HCT116 (cell line): ENCODE measurements around the gene CREBRF. TPM values are rescaled to one million over a fixed set of nuclear protein-coding genes. Genes with fewer than 3 reads are reported as not detected.
"Not testable (repeated sequence)": the region's sequence is repeated elsewhere in the genome, so short reads cannot be mapped to it uniquely, and the experiment has no call there.

ENCODE experiments used
- ATAC-seq: fragments of 200-7000 bp; cut with Tn5 transposase; 2 replicates; pipeline ENCODE4 v1.9.1; 2020; ENCODE audit warnings: mild to moderate bottlenecking, moderate library complexity
- BruUV-seq: library from RNA; stranded (reverse); fragments of 400-500 nt; replicated peaks from 2 replicates; lab custom pipeline; 2021; lab: Mats Ljungman, UMichigan
- CTCF ChIA-PET: fragments of 300-600 bp; sonication (Branson Sonifier 250); formaldehyde crosslinking; loops from one replicate; lab custom pipeline; 2021; ENCODE audit warnings: antibody characterized with exemption; lab: Charles Lee
- POLR2A ChIA-PET: fragments of 300-600, 350-600 bp; sonication (Branson Sonifier 250); formaldehyde crosslinking; loops from one replicate; lab custom pipeline; 2021; ENCODE audit warnings: antibody characterized with exemption; lab: Charles Lee
- RAD21 ChIA-PET, 2 experiments: fragments of 300-600 bp; sonication (Branson Sonifier 250); formaldehyde crosslinking; loops; one replicate each; lab custom pipeline; 2023; ENCODE audit warnings: low total read pairs in 2 of 2; ENCODE audit not compliant: uncharacterized antibody in 2 of 2, unreplicated experiment in 2 of 2, low non-redundant PET in 1 of 2; lab: Charles Lee
- DNase-seq: peaks from one replicate; pipeline ENCODE4 v3.0.0-alpha.2; 2010; ENCODE audit warnings: low read depth, low spot score
- H2AFZ ChIP-seq: fragments of 200-600 bp; shearing (Covaris generic), sonication (generic); 2 replicates; pipeline ENCODE4 v1.6.1; 2017; ENCODE audit warnings: low read depth, mixed run types, mixed read lengths, antibody characterized with exemption, low read length; ENCODE audit not compliant: poor library complexity, severe bottlenecking
- H3K27ac ChIP-seq: 2 replicates; pipeline ENCODE4 v1.5.1; 2012; ENCODE audit warnings: low read depth, low read length
- H3K27me3 ChIP-seq: fragments of 200-600 bp; sonication (generic); 2 replicates; pipeline ENCODE4 v1.6.1; 2016; ENCODE audit warnings: mixed run types, low read length, mixed read lengths; ENCODE audit not compliant: insufficient read depth
- H3K36me3 ChIP-seq, 2 experiments: fragments of 200-500 bp in 1 of 2; fragments of 200-600 bp in 1 of 2; sonication (Bioruptor generic) in 1 of 2; sonication (generic) in 1 of 2; 2 replicates each; pipeline versions ENCODE4 v1.5.1 to v1.6.1; 2014 to 2016; ENCODE audit warnings: low read length in 2 of 2, inconsistent platforms in 1 of 2, mixed read lengths in 1 of 2, mixed run types in 1 of 2; ENCODE audit not compliant: insufficient read depth in 2 of 2, control insufficient read depth in 1 of 2
- H3K4me1 ChIP-seq, 2 experiments: fragments of 200-600 bp in 1 of 2; sonication (generic) in 1 of 2; 2 replicates each; pipeline versions ENCODE4 v1.5.1 to v1.6.1; 2012 to 2017; ENCODE audit warnings: low read length in 2 of 2, inconsistent platforms in 1 of 2, mild to moderate bottlenecking in 1 of 2, mixed read lengths in 1 of 2, mixed run types in 1 of 2, moderate library complexity in 1 of 2; ENCODE audit not compliant: insufficient read depth in 2 of 2, control insufficient read depth in 1 of 2
- H3K4me2 ChIP-seq: fragments of 200-600 bp; sonication (generic); 2 replicates; pipeline ENCODE4 v1.6.1; 2017; ENCODE audit warnings: mixed run types, low read length, mixed read lengths
- H3K4me3 ChIP-seq, 2 experiments: fragments of 200-600 bp in 1 of 2; sonication (generic) in 1 of 2; replicated peaks in 1 of 2; 2 replicates each; pipeline ENCODE4 v1.5.1; 2011 to 2016; ENCODE audit warnings: low read length in 2 of 2, control low read depth in 1 of 2, low read depth in 1 of 2, mild to moderate bottlenecking in 1 of 2, mixed read lengths in 1 of 2, mixed run types in 1 of 2
- H3K79me2 ChIP-seq: fragments of 200-600 bp; sonication (generic); 2 replicates; pipeline ENCODE4 v1.6.1; 2017; ENCODE audit warnings: mild to moderate bottlenecking, mixed run types, low read length, moderate library complexity, mixed read lengths; ENCODE audit not compliant: insufficient read depth
- H3K9ac ChIP-seq: fragments of 200-600 bp; sonication (generic); 2 replicates; pipeline ENCODE4 v1.6.1; 2016; ENCODE audit warnings: low read length, mixed read lengths
- H3K9me2 ChIP-seq: fragments of 200-600 bp; sonication (generic), shearing (Covaris generic); 2 replicates; pipeline ENCODE4 v1.6.1; 2017; ENCODE audit warnings: mixed run types, mild to moderate bottlenecking, moderate library complexity; ENCODE audit not compliant: insufficient read depth
- H3K9me3 ChIP-seq, 2 experiments: fragments of 200-500 bp in 1 of 2; fragments of 200-600 bp in 1 of 2; sonication (Bioruptor generic) in 1 of 2; sonication (generic) in 1 of 2; 2 replicates each; pipeline ENCODE4 v1.6.1; 2014 to 2017; ENCODE audit warnings: low read length in 2 of 2, mixed read lengths in 2 of 2, inconsistent platforms in 1 of 2, low read depth in 1 of 2, mild to moderate bottlenecking in 1 of 2, mixed run types in 1 of 2, moderate library complexity in 1 of 2; ENCODE audit not compliant: control insufficient read depth in 1 of 2, insufficient read depth in 1 of 2
- H4K20me1 ChIP-seq: fragments of 200-600 bp; sonication (generic), shearing (Covaris generic); 2 replicates; pipeline ENCODE4 v1.6.1; 2017; ENCODE audit warnings: mixed run types, mild to moderate bottlenecking, moderate library complexity; ENCODE audit not compliant: insufficient read depth
- CBX3 ChIP-seq: IDR thresholded peaks from 2 replicates; pipeline ENCODE4 v1.6.1; 2012; ENCODE audit warnings: low read depth
- EZH2 ChIP-seq: fragments of 200-600 bp; sonication (generic); IDR thresholded peaks from 2 replicates; pipeline ENCODE4 v1.6.1; 2017; ENCODE audit warnings: antibody characterized with exemption, mixed run types
- SRF ChIP-seq: IDR thresholded peaks from 2 replicates; pipeline ENCODE4 v1.6.1; 2012; ENCODE audit warnings: low read depth
- YY1 ChIP-seq: IDR thresholded peaks from 2 replicates; pipeline ENCODE4 v1.6.1; 2011; ENCODE audit warnings: low read length, low read depth, moderate library complexity, mild to moderate bottlenecking; ENCODE audit not compliant: insufficient replicate concordance; ENCODE audit errors: extremely low read depth
- ZNF274 ChIP-seq: fragments of 200-500 bp; sonication (Bioruptor generic); IDR thresholded peaks from 2 replicates; pipeline ENCODE4 v1.6.1; 2014; ENCODE audit warnings: mild to moderate bottlenecking, low read depth, low read length, inconsistent platforms
- intact Hi-C: fragments of 100-400 bp; cut with micrococcal nuclease; formaldehyde crosslinking; loops from 2 replicates; pipeline ENCODE4 v1.10.0; 2022
- total RNA-seq: library from RNA; stranded (reverse); gene quantifications from one replicate; pipeline ENCODE4 v1.2.1, GENCODE V29; 2021; ENCODE audit not compliant: unreplicated experiment
- TF ChIP-seq, protein P1 (sequence below): IDR thresholded peaks from 2 replicates; pipeline ENCODE4 v1.6.1; 2012
- TF ChIP-seq, protein P2 (sequence below), 3 experiments: fragments of 200-600 bp in 1 of 3; sonication (generic) in 1 of 3; IDR thresholded peaks in 2 of 3; conservative IDR thresholded peaks in 1 of 3; 2 replicates each; pipeline ENCODE4 v1.5.1; 2012 to 2017; ENCODE audit warnings: low read depth in 2 of 3, low read length in 2 of 3, antibody characterized with exemption in 1 of 3, borderline replicate concordance in 1 of 3, control low read depth in 1 of 3, mild to moderate bottlenecking in 1 of 3, mixed read lengths in 1 of 3, mixed run types in 1 of 3, moderate library complexity in 1 of 3; ENCODE audit not compliant: insufficient read depth in 1 of 3

CREBRF gene
- total RNA-seq, 1 experiment from 2014 or later = 7.7 TPM

- H3K9ac ChIP-seq, POLR2A ChIA-PET, H3K27me3 ChIP-seq, ATAC-seq, H3K36me3 ChIP-seq, H3K4me1 ChIP-seq, H2AFZ ChIP-seq, H3K9me2 ChIP-seq, DNase-seq, CTCF ChIA-PET, H3K4me2 ChIP-seq, H4K20me1 ChIP-seq, RAD21 ChIA-PET, BruUV-seq, intact Hi-C loops, H3K27ac ChIP-seq, H3K4me3 ChIP-seq, H3K9me3 ChIP-seq: not testable (repeated sequence)
- peaks cover 33% of the 10 kb centered on the region for H3K79me2 ChIP-seq
Measured at GRCh38 chr5:173032096-173032495, 24.1 kb upstream of the CREBRF start.

DNA sequence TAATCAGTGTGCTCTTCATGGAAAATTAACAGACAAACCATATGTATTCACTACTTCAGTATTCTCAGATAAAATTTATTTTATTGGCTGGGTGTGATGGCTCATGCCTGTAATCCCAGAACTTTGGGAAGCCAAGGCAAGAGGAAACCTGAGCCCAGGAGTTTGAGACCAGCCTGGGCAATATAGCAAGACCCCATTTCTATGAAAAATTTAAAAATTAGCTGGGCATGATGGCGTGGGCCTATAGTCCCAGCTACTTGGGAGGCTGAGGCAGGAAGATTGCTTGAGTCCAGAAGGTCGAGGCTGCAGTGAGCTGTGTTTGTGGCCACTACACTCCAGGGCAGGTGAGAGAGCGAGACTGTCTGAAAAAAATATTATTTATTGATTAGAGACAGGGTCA lies 23.4 kb upstream of the CREBRF start:
- POLR2A ChIA-PET = no interaction called here

More for the DNA sequence above, 23.4 kb upstream of the CREBRF start:
- DNase-seq (no peak), ATAC-seq (no peak)
- ChIA-PET CTCF (no interaction called here), RAD21 (no interaction called here)
- H3K27me3 ChIP-seq = no peaks in the 10 kb centered on the region
- H3K9me2 ChIP-seq = no peaks in the 10 kb centered on the region
- BruUV-seq = no TSS peak
- intact Hi-C loops = no loop called here
- peaks cover 0 to 6% of the 10 kb centered on the region in 2 experiments; a peak in 2 of 4 replicates for H3K36me3 ChIP-seq
- H3K9ac ChIP-seq = no peak overlapping the region
- H3K9me3 ChIP-seq = no peaks in the 10 kb centered on the region
- peaks cover 29% of the 10 kb centered on the region for H3K79me2 ChIP-seq
- no peak overlapping the region for H3K4me3 ChIP-seq
- H2AFZ ChIP-seq = no peak overlapping the region
- H3K4me1 ChIP-seq = no peaks in the 10 kb centered on the region
- H3K4me2 ChIP-seq = no peak overlapping the region
- TF ChIP-seq ZNF274 = no peak
- TF ChIP-seq, protein P1, sequence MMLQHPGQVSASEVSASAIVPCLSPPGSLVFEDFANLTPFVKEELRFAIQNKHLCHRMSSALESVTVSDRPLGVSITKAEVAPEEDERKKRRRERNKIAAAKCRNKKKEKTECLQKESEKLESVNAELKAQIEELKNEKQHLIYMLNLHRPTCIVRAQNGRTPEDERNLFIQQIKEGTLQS = no peak
- TF ChIP-seq EZH2 = no peak
- no peak for TF ChIP-seq SRF
- TF ChIP-seq CBX3 = no peak
- TF ChIP-seq, protein P2, sequence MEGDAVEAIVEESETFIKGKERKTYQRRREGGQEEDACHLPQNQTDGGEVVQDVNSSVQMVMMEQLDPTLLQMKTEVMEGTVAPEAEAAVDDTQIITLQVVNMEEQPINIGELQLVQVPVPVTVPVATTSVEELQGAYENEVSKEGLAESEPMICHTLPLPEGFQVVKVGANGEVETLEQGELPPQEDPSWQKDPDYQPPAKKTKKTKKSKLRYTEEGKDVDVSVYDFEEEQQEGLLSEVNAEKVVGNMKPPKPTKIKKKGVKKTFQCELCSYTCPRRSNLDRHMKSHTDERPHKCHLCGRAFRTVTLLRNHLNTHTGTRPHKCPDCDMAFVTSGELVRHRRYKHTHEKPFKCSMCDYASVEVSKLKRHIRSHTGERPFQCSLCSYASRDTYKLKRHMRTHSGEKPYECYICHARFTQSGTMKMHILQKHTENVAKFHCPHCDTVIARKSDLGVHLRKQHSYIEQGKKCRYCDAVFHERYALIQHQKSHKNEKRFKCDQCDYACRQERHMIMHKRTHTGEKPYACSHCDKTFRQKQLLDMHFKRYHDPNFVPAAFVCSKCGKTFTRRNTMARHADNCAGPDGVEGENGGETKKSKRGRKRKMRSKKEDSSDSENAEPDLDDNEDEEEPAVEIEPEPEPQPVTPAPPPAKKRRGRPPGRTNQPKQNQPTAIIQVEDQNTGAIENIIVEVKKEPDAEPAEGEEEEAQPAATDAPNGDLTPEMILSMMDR (IDR thresholded peaks at IDR 0.05 in 2 of 3, conservative IDR thresholded peaks at IDR 0.05 in 1 of 3; ENCODE audit: borderline replicate concordance in 1 of 3, insufficient read depth in 1 of 3, low read depth in 2 of 3, low read length in 2 of 3) = no peak
- TF ChIP-seq YY1 = no peak
- TF ChIP-seq, all 23 proteins: peak for 0
- H3K27ac ChIP-seq = no peak overlapping the region
- no peaks in the 10 kb centered on the region for H4K20me1 ChIP-seq
